ENCODE results near the gene SDS. TPM values are rescaled to one million over a fixed set of nuclear protein-coding genes. Genes with fewer than 3 reads are reported as not detected.
A peak's percentile ranks its signal among the peaks of the same experiment; 100 is the strongest.

SDS gene
- total and polyA plus RNA-seq, 2 donors from 2014 or later = 1.0 TPM; not detected in 1

GRCh38 chr12:113439606-113440030, 35.9 kb upstream of the SDS start:
- H3K4me3 ChIP-seq (ENCODE audit: low read length in 3 of 3) = no peak overlapping the region
- H3K9ac ChIP-seq (ENCODE audit: low read length in 3 of 3) = no peak overlapping the region
- no peak overlapping the region for H3K27ac ChIP-seq (ENCODE audit: low read depth in 2 of 2, low read length in 2 of 2)
- FAIRE-seq (no peak), DNase-seq (peak; percentile 60 to 79 (median 73))
- H3K27me3 ChIP-seq (ENCODE audit: control insufficient read depth, insufficient read depth, low read length) = no peaks in the 10 kb centered on the region
- TF ChIP-seq CTCF (IDR thresholded peaks at IDR 0.05; ENCODE audit: borderline replicate concordance, extremely low read depth, insufficient read depth) = peak; percentile 30
- no peaks in the 10 kb centered on the region for H3K9me3 ChIP-seq (ENCODE audit: control insufficient read depth in 2 of 3, insufficient read depth in 1 of 3, low read length in 3 of 3)
- peaks cover 0 to 2% (median 0%) of the 10 kb centered on the region in 3 donors for H3K36me3 ChIP-seq (ENCODE audit: control insufficient read depth in 2 of 3, insufficient read depth in 3 of 3, low read length in 3 of 3)
- H3K4me1 ChIP-seq (ENCODE audit: control insufficient read depth in 2 of 3, insufficient read depth in 2 of 3, low read depth in 1 of 3, low read length in 3 of 3) = no peaks in the 10 kb centered on the region
- intact Hi-C loops (cut with DNase I) = no loop called here

- Histone ChIP-seq H3K9me3 (ENCODE audit: control insufficient read depth in 2 of 3, insufficient read depth in 1 of 3, low read length in 3 of 3) (no peaks in the 10 kb centered on the region), H3K27me3 (ENCODE audit: control insufficient read depth, insufficient read depth, low read length) (no peaks in the 10 kb centered on the region), H3K4me3 (ENCODE audit: low read length in 3 of 3) (no peak overlapping the region), H3K36me3 (ENCODE audit: control insufficient read depth in 2 of 3, insufficient read depth in 3 of 3, low read length in 3 of 3) (peaks cover 0 to 2% (median 0%) of the 10 kb centered on the region in 3 donors), H3K4me1 (ENCODE audit: control insufficient read depth in 2 of 3, insufficient read depth in 2 of 3, low read depth in 1 of 3, low read length in 3 of 3) (no peaks in the 10 kb centered on the region), H3K27ac (ENCODE audit: low read depth in 2 of 2, low read length in 2 of 2) (no peak overlapping the region), H3K9ac (ENCODE audit: low read length in 3 of 3) (no peak overlapping the region)
- FAIRE-seq = no peak
- no peak for DNase-seq
- intact Hi-C loops (cut with DNase I) = no loop called here
- no peak for TF ChIP-seq CTCF (IDR thresholded peaks at IDR 0.05; ENCODE audit: borderline replicate concordance, extremely low read depth, insufficient read depth)
Observed at GRCh38 chr12:113439301-113439597, 35.6 kb upstream of the SDS start.

- H3K27ac ChIP-seq (ENCODE audit: low read depth in 2 of 2, low read length in 2 of 2) = no peak overlapping the region
- H3K4me1 ChIP-seq (ENCODE audit: control insufficient read depth in 2 of 3, insufficient read depth in 2 of 3, low read depth in 1 of 3, low read length in 3 of 3) = no peaks in the 10 kb centered on the region
- H3K27me3 ChIP-seq (ENCODE audit: control insufficient read depth, insufficient read depth, low read length) = no peaks in the 10 kb centered on the region
- no peak overlapping the region for H3K4me3 ChIP-seq (ENCODE audit: low read length in 3 of 3)
- FAIRE-seq (no peak), DNase-seq (no peak)
- TF ChIP-seq CTCF (IDR thresholded peaks at IDR 0.05; ENCODE audit: borderline replicate concordance, extremely low read depth, insufficient read depth) = no peak
- intact Hi-C loops (cut with DNase I) = no loop called here
- no peaks in the 10 kb centered on the region for H3K9me3 ChIP-seq (ENCODE audit: control insufficient read depth in 2 of 3, insufficient read depth in 1 of 3, low read length in 3 of 3)
- peaks cover 0 to 2% (median 0%) of the 10 kb centered on the region in 3 donors for H3K36me3 ChIP-seq (ENCODE audit: control insufficient read depth in 2 of 3, insufficient read depth in 3 of 3, low read length in 3 of 3)
- H3K9ac ChIP-seq (ENCODE audit: low read length in 3 of 3) = no peak overlapping the region
Observed at GRCh38 chr12:113438523-113439300, 35.0 kb upstream of the SDS start.

All from kidney (tissue), 14 donors.